Activated gamma-delta T cell treated with Interleukin-2 at 50 U/mL for 16 hours (primary cell): ENCODE measurements around the gene ENPP6.
"Not testable (repeated sequence)": the region's sequence is repeated elsewhere in the genome, so short reads cannot be mapped to it uniquely, and the experiment has no call there.

Experiments used
- DNase-seq: peaks from one replicate; pipeline ENCODE4 v3.0.0-alpha.2; 2020

The ENPP6 gene

DNA sequence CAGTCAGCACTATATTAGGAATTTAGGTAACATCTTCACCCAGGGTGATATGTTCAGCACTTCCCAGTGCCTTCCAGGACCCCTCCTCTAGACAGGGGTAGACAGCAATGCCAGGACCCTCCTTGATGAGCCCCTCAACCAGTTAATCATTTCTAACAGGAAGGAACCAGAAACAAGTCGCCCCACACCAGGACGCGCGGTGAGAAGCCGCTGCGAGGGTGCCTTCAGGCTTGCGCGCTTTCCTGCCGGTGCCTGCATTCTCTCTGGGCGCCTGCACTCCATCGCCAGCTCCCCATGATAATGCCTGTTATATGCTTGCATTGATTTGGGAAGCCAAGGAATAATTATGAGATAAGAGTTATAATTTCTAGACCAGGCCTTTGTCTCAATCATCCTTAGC lies 116.0 kb downstream of the ENPP6 start:
- no peak for DNase-seq

DNA sequence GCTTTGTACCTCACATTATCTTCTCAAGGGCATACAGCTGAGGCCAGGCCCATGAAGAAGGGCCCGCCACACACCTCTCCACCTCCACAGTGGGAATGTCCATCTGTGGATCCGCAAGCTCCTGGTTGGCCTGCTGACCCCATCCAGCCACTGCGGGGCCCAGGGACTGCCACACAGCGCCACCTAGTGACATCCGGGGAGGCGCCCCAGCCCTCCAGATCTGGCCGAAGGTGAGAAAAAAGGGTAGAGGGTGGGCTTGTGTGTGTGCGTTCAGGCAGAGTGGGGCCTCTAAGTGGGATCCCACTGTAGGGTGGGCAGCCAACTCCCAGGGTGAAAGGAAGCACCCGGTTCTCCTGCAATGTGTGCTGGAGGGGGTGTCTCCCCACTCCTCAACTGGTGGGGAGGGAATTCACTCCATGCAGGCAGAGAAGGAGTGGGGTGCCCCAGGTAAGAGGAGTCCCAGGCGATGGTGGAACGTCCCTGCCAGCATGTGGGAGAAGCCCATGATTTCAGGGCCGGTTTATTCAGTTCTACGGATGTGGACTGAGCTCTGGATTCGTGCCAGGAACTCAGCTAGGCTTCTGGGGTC lies 117.3 kb downstream of the ENPP6 start:
- DNase-seq, result peak; percentile 38

DNA sequence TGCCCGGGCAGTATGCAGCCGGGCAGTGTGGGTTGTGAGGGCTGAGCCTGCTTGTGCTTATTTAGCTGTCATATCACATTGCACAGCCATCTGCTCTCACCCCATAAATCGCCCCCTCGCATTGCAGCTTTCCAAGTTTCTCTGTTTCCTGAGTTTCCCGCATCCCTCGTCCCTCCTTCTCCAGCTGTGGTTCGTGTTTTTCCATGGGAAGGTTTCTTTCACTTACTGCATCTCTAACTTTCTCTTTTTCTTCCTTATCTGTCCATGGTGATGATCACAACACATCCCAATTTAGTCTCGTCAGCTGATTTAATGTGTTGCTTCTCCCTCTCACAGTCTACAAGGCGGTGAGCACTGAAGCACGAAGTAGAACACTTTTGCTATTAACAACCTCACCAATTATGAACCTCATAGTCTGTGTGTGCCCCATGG lies 118.1 kb downstream of the ENPP6 start:
- no peak for DNase-seq

DNA sequence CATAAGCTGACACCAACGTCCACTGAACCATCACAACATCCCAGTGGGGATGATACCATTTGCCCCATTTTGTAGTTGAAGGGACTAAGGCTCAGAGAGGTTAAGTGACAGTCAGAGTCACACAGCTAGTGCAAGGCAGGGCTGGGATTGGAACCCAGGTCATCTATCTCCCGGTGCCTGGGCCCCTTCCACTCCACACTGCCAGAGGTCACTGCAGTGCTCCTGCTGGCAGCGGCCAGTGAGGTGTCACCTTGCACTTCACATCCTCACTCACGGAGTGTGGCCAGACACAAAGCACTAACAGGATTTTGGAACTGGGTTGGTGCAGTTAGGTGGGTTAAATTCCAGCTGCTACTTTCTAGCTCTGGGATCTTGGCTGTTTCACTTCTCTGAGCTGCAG lies 118.7 kb downstream of the ENPP6 start:
- DNase-seq, result no peak

DNA sequence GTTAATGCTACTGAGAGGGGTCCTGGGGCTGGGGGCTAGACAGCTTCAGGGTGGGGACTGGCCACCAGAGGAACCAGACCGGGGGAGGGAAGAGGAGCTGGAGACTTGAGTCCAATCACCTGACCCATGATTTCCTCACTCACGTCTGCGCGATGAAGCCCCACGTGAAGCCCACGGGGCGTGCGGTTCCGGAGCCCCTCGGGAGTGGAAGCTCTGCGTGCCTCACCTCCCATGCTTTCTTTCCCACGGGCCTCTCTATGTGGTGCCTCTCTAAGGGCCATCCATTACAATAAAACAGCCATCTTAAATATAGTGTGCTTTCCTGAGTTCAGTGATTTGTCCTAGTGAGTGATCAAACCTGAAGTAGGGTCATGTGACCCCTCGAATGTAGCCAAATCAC lies 119.9 kb downstream of the ENPP6 start:
- DNase-seq, result no peak

DNA sequence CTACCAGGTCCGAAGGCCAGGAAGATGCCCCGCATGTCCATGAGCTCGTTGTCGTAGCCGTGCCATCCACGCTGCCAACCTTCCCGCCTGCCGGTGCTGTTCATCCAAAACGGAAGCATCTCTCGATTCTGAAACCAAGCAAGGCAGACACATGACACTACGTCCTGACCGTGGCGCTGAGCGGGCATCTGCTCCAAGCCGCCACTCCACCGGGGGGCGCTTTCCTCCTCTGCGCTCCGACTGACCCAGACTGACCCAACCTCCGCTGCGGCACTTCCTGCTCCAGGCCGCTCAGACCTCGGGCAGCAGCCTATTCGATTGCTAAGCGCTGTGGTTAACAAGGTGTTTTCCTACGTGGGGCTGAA lies 120.5 kb downstream of the ENPP6 start:
- no peak for DNase-seq

DNA sequence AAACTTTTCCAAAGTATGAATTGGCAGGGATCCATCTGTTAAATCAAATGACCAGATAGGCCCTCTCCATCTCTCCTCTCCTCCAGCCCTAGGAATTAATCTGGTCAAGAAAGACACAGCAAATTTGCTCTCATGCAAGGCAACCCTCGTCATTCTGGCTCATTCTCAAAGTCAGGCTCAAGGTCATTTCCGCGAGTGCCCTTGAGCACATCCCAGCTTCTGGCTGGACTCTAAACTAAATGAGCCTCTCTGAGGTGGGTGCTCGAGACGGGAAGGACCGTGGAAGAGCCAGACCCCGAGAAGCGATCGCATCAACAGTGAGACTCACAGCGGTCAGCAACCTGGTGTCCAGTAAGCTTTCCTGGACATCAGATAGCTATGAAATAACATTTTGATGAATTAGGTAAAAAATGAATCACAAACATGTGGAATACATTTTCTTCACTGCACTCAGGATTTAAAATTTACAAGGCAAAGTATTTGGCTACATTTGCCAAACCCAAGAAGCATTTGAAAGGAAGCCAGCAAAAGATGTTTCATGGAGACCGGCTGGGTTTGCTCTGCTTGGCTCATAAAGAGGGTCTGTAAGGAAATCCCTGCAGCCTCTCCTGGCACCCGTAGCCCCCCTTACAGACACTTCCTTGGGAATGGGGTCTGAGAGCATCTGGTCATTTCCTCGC lies 121.0 kb downstream of the ENPP6 start:
- DNase-seq, result no peak

DNA sequence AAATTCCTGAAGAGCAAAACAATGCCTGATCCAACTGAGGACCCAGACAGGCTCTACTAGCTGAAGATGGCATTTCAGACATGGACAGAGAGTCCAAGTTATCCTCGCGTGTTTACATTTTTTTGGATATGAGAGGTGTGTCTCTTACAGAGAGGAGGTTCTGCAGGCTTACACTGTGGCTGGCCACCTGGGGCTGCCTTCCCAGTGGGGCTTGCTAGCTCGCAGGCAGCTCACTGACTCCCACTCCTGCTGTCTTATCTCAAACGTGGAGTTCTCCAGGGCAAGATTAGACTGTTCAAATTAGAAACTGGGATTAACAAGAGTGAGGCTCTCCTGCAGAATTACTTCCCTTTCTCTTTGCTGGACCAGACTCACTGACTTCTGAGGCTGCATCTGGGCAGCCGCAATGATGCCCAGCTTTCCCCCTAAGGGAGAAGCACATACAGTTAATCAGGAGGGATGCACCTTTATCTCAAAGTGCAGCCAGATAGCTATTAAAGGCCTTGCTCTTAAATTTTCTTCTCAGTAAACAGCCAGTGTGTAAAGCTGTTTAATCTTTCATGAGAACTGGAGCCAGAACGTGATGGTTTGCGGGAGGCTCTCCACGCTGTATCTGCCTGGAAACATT lies 123.0 kb downstream of the ENPP6 start:
- DNase-seq, result no peak

DNA sequence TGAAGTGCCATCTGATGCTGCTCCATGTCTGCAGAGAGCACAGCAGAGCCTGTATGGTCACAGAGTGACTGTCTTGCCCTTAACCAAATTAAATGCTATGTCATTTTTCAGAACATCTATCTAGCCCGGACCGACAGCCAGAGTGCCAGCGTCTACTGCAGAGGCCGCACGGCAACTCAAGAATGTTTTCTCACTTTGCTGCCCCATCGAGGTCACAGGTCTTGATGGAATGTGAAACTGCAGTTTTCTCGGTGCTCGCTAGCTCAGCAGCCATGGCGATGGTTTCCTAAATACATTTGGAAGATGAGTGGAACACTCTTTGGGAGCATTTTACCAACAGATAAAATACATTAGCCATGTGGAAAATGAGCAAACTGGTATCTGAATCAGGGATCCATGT lies 125.7 kb downstream of the ENPP6 start:
- DNase-seq, result no peak

DNA sequence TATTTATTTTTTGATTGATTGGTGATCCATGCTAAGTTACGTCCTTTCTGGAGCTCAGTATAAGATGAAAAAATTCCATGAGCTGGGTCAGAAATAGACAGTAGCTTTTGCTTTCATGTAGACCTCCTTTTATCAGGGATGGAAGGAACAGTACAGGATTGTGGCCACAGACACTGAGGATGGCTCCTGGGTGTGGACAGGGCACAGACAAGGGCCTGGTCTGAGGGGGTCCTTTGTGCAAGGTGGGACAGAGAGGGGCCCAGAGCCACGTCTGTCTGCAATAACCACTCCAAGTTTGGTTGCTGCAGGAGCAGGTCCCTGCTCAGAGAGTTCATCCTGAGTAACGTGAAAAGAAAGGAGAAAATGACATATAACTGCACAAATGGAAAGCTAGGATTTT lies 127.1 kb downstream of the ENPP6 start:
- no peak for DNase-seq

DNA sequence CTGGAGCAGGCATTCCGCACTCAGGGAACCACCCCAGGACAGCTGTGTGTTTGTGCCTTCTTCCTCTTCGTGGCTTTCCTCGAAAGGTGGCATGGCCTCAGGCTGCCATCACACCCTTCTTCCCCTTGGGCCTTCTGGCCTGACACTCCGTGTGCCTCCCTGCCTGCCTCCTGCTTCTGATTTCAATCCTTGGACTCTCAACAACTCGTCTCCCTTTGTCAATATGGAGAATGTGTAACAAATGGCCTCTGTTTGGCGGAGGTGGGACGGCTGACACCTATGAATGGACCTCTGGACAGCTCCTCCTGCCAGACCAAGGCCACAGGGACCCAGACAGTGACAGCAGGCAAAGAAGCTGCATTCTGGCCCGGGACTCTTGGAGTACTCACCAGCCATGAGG lies 137.0 kb downstream of the ENPP6 start:
- no peak for DNase-seq

DNA sequence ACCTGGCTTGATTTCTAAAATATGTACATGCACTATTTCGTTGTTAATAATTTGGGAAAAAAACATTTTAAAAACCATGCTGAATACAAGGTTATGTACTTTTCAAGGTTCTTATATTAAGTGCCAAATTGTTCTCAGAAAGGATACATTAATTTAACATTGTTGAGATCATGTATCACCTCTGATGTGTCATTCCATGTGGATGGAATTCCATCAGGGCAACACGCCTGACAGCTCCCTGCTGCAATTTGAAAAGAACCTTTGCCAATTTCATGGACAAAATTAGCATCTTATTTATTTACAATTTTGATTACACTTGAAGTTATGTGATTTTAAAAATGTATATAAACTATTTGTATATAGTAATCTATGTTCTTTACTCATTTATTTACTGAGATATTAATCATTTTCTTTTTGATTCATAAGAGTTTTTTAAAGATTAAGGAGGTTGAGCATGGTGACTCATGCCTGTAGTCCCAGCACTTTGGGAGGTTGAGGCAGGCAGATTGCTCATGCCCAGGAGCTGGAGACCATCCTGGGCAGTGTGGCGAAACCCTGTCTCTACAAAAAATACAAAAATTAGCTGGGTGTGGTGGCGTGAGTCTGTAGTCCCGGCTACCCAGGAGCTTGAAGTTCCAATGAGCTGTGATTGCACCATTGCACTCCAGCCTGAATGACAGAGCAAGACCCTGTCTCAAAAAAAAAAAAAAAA lies 142.8 kb downstream of the ENPP6 start:
- no peak for DNase-seq

DNA sequence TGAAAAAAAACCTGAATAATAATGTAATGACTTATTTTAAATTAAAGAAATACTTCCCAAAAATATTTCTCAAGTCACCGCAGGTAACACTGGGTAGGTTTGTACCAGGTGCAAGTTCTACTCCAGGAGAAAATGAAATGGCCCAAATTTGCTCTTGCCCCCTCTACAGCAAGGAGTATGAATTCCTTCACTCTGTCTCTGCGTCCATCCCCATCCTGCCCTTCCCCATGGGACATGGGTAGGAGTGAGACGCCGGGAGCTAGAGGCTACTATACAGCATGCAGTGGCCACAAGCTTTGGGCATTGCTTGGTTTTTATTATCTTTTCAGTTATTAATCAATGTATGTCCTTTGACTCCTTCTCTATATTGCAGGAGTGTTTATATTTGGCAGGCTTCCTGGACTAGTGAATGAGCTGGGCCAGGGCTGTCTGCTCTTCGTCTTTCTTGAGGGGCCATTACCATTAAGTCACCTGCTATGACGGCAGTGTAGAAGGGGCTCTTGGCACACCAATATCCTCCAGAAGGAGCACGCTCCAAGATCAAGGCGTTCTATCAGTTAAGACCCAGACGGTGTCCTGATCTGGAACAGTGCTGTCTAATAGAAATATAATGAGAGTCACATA lies 149.6 kb downstream of the ENPP6 start:
- no peak for DNase-seq

DNA sequence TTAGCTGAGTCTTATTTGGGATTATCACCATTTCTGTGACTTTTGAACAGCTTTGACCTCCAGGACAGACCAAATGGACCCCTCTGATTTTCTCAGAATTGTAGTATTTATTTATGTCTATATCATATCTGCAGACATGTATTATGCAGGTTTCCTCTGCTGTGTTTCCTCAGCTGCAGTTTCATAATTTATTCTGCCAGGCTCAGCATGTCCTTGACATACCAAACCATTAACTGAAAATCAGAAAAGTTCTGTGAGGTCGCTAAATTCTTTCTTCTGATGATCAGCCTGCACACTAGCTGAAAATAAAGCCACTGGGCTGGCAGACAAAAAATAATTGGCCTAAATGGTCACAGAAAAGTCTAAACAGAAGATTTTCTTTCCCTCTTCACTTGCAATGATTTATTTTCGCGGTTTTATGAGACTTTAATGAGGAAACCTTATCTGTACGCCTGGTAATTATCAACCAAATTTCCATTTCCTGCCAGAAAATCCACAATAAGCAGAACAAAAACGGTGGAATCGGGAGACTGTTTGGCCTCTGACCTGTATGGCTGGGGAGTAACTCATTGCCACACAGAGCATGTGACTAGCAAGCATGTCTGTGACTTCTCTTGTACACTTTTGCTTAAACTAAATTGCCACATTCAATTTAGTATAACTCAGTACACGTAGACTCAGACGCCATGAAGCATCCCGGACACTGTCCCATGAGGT lies 150.9 kb downstream of the ENPP6 start:
- no peak for DNase-seq

DNA sequence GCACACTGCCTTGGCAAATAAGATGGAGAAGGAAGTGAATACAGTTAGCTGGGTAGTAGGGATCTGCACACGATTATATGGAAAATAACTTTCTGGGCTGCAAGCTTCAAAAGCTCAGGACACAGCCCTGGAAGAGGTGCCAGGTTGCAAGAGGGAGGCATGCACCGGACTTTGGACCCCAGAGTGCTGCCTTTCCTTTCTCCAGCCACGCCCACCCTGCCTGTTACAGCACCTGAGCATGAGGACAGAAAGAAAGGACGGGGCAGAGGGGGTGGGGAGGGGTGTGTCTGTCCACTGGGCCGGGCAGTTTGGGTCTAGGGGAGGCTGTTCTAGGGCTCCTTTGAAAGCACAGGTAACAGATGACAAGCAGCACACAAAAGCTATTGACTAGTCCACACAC lies 152.8 kb downstream of the ENPP6 start:
- DNase-seq, result no peak

DNA sequence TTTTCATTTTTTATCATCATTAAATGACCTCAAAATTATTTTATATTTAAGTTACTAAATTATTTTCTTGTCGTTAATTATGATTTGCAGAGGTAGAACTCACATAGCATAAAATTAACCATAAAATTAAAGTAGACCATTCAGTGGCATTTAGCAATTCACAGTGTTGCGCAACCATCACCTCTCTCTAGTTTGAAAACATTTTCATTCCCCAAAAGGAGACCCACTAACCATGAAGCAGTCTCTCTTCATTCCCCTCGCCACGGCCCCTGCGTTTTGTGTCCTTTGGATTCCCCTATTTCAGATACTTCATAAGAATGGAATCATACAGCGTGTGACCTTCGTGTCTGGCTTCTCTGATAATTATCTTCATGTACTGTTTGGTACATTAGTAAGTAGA lies 154.9 kb downstream of the ENPP6 start:
- no peak for DNase-seq

DNA sequence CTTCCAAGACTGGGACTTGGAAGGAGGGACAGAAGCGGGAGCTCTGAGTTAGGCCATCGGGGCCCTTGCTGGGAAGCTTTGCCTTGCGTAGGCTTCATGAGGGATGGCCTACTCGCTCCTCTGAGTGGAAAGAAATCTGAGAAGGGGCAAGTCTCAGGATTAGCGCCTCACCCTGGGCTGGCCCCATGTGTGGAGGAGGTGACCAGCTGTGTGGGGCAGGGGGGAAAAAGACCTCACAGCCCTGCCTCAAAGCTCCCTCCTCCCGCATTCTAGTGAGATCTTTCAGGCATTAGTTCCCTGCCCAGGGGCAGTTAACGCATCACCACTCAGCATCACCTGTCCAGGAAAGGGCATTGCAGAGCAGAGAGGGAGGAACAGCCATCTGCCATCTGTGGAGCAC lies 156.1 kb downstream of the ENPP6 start:
- DNase-seq, result no peak

DNA sequence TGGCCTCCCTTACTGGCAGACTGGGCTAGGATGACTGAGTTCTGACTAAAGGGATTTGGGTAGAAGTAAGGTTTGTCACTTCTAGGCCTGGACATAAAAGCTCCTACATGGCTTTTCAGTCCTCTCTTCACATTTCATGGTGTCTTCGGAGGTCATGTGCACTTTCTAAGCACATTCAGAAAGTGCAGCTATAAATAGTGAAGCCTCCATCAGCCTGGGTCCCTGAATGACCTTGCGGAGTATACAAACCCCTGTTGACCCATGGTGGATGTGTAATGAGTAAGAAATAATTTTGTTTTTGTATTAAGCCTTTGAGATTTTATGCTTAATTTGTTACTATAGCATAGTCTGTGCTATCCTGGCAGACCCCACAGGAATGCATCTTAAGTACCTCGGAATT lies 158.6 kb downstream of the ENPP6 start:
- no peak for DNase-seq

DNA sequence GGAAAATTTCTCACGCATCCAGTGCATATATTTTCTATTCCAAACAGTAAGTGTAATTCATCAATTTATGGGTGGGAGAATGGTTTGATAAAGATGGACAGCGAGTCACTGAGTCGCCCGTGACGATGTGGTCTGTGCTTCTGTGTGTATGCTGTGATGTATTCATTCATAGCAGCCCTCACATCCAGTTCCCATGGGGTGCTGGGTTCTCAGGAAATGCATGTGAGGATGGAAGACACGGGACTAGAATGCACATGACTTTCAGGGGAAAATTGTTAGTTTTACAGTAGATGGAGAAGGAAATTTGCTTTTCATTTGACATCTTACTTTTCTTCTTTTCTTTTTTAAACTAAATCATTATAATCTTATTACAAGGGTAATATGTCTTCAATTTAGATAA lies 159.6 kb downstream of the ENPP6 start:
- DNase-seq, result no peak

DNA sequence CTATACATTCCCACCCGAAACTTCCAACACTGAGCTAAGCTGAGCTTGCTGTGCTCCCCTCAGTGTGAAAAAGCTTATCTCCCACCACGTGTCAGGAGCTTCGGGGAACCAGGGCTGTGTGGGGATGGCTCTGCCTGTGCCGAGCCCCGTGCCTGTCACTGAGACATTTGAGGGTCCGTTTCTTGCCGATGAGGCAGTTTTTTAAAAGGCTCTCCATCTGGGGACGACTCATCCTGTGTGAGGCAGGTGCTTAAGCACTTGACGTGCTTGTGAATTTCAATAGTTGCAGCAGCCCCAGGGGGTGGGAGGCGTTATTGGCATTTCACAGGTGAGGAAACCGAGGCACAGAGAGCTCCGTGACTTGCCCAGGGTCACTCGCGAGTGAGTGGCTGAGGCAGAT lies 160.8 kb downstream of the ENPP6 start:
- no peak for DNase-seq

DNA sequence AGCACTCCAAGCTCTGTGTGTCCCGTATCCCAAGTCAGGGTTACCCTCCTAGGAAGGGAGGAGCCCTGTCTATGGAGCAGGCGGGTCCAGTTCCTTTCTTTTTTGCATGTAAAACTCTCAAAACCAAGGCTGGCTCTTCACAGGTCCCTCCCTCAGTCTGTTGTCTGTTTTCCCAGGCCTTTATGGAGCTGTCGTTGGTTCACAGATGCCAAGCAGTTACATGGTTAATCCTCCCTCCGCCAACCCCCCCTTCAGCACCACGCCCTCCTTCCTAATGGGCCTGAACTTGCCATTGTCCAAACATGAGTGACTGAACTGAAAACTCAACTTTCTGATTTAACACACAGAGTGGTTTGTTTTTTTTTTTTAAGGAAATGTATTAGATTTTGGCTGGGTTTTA lies 164.2 kb downstream of the ENPP6 start:
- DNase-seq, result no peak

DNA sequence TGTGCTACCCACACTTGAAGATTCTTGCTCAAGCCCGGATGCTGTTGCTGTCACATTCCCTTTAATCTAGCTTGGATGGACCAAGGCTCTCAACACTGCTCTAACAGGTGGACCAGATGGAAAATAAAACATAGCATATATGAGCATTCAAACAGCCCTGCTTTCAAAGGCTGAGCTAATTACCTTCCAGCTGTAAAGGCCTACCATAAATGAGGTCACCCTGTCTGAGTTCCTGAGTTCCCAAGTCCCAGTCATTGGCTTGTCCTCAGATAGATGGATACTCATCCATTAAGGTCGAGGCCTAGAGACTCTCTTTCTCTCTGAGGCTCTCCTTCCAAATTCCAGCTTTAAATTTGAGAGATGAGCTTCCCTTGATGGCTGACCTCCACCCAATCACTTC lies 165.1 kb downstream of the ENPP6 start:
- no peak for DNase-seq

DNA sequence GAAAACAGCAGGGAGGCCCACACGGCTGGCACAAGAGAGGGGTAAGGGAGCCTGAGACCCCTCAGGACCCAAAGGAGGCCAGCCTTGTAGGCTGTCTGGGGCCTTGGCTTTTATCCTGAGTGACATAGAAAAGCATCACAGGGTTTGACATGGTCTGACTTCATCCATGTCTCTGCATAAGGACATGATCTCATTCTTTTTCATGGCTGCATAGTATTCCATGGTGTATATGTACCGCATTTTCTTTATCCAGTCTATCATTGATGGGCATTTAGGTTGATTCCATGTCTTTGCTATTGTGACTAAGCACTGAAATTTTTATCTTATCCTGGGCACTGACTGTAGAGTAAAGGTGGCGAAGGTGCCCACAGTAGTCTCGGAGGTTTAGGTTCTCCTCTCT lies 166.4 kb downstream of the ENPP6 start:
- DNase-seq, result not testable (repeated sequence)
